MCF 10A (cell line): ENCODE data around the gene ELOB. TPM values are rescaled to one million over a fixed set of nuclear protein-coding genes. Genes with fewer than 3 reads are reported as not detected.

Experiments
- BruUV-seq: library from RNA; stranded (reverse); fragments of 400-500 nt; replicated peaks from 2 replicates; lab custom pipeline; 2021; lab: Mats Ljungman, UMichigan
- CTCF ChIA-PET: fragments of 300-600 bp; sonication (Branson Sonifier 250); formaldehyde crosslinking; extraction: SDS; loops from one replicate; lab custom pipeline; 2021; ENCODE audit warnings: antibody characterized with exemption, inconsistent platforms; lab: Yijun Ruan, JAX
- POLR2A ChIA-PET: fragments of 300-600, 350-650 bp; sonication (Branson Sonifier 250); formaldehyde crosslinking; extraction: SDS; loops from one replicate; lab custom pipeline; 2020; ENCODE audit warnings: antibody characterized with exemption, inconsistent platforms; lab: Yijun Ruan, JAX
- DNase-seq: peaks from one replicate; pipeline ENCODE4 v3.0.0-alpha.2; 2018; ENCODE audit not compliant: unreplicated experiment
- H3K27ac Mint-ChIP-seq: one replicate; pipeline ENCODE4 v1.8.0; 2022; ENCODE audit warnings: mild to moderate bottlenecking, low read depth, mixed read lengths; ENCODE audit not compliant: unreplicated experiment
- H3K27me3 Mint-ChIP-seq: one replicate; pipeline ENCODE4 v1.8.0; 2022; ENCODE audit warnings: mixed read lengths; ENCODE audit not compliant: insufficient read depth, unreplicated experiment
- H3K36me3 Mint-ChIP-seq: one replicate; pipeline ENCODE4 v1.8.0; 2022; ENCODE audit warnings: mild to moderate bottlenecking, moderate library complexity, mixed read lengths; ENCODE audit not compliant: insufficient read depth, unreplicated experiment
- H3K4me1 Mint-ChIP-seq: one replicate; pipeline ENCODE4 v1.8.0; 2022; ENCODE audit warnings: mixed read lengths; ENCODE audit not compliant: insufficient read depth, unreplicated experiment
- H3K4me3 Mint-ChIP-seq: one replicate; pipeline ENCODE4 v1.8.0; 2022; ENCODE audit warnings: mild to moderate bottlenecking, moderate library complexity, mixed read lengths; ENCODE audit not compliant: unreplicated experiment
- H3K9me3 Mint-ChIP-seq: one replicate; pipeline ENCODE4 v1.8.0; 2022; ENCODE audit warnings: mixed read lengths; ENCODE audit not compliant: unreplicated experiment
- intact Hi-C: fragments of 100-400 bp; cut with micrococcal nuclease; formaldehyde crosslinking; loops from 2 replicates; pipeline ENCODE4 v1.14.1; 2022
- total RNA-seq: library from RNA; stranded (reverse); gene quantifications from 2 replicates; pipeline ENCODE4 v1.2.3, GENCODE V29; 2022
- TF ChIP-seq, protein P1 (sequence below): fragments of 200-600 bp; IDR thresholded peaks from one replicate; pipeline ENCODE4 v1.8.0; 2022; ENCODE audit warnings: antibody characterized with exemption, mild to moderate bottlenecking; ENCODE audit not compliant: unreplicated experiment

Gene ELOB
- total RNA-seq, 1 experiment from 2014 or later = 438 TPM

- BruUV-seq = no TSS peak
- Mint-ChIP-seq H3K36me3 (peaks cover 5% of the 10 kb centered on the region), H3K4me1 (no peaks in the 10 kb centered on the region), H3K27me3 (peaks cover 31% of the 10 kb centered on the region), H3K4me3 (no peak overlapping the region), H3K9me3 (no peaks in the 10 kb centered on the region), H3K27ac (no peak overlapping the region)
- CTCF ChIA-PET = interaction anchor here (0.6 to 1.6 kb wide), 3 partner anchors 13 to 573 kb away, joined by 3 to 4 read pairs (median 3); no protein-coding TSS in a partner anchor
- DNase-seq = no peak
- POLR2A ChIA-PET = interaction anchor here (0.6 kb wide), 1 partner anchor 16 kb away, joined by 3 read pairs; no protein-coding TSS in a partner anchor
- intact Hi-C loops = no loop called here
- TF ChIP-seq, protein P1, sequence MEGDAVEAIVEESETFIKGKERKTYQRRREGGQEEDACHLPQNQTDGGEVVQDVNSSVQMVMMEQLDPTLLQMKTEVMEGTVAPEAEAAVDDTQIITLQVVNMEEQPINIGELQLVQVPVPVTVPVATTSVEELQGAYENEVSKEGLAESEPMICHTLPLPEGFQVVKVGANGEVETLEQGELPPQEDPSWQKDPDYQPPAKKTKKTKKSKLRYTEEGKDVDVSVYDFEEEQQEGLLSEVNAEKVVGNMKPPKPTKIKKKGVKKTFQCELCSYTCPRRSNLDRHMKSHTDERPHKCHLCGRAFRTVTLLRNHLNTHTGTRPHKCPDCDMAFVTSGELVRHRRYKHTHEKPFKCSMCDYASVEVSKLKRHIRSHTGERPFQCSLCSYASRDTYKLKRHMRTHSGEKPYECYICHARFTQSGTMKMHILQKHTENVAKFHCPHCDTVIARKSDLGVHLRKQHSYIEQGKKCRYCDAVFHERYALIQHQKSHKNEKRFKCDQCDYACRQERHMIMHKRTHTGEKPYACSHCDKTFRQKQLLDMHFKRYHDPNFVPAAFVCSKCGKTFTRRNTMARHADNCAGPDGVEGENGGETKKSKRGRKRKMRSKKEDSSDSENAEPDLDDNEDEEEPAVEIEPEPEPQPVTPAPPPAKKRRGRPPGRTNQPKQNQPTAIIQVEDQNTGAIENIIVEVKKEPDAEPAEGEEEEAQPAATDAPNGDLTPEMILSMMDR = no peak
Measured at GRCh38 chr16:2810651-2811050, 33.6 kb upstream of the ELOB start.

DNA sequence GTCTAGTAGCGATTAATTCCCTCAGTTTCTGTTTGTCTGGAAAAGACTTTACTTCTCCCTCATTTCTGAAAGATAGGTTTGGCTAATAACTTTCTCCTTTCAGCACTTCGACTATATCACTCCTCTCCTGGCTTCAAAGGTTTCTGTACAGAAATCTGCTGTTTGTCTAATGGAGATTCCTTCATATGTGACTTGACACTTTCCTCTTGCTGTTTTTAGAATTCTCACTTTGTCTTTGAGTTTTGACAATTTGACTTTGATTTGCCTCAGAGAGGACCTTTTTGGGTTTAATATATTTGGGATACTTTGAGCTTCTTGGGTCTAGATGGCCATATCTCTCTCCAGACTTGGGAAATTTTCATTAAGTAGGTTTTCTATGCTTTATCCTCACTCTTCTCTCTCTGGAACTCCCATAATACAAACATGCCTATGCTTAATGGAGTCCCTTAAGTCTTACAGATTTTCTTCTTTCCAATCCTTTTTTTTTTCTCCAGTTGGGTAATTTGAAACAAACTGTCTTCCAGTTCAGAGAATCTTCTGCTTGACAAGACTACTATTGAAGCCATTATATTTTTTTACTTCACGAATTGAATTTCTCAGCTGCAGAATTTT lies 32.2 kb upstream of the ELOB start:
- Mint-ChIP-seq H3K27me3 (peaks cover 41% of the 10 kb centered on the region), H3K27ac (no peak overlapping the region), H3K4me3 (no peak overlapping the region), H3K9me3 (no peaks in the 10 kb centered on the region), H3K4me1 (no peaks in the 10 kb centered on the region), H3K36me3 (no peaks in the 10 kb centered on the region)
- POLR2A ChIA-PET = no interaction called here
- TF ChIP-seq, protein P1 = no peak
- intact Hi-C loops = no loop called here
- no peak for DNase-seq
- CTCF ChIA-PET = no interaction called here
- no TSS peak for BruUV-seq

DNA sequence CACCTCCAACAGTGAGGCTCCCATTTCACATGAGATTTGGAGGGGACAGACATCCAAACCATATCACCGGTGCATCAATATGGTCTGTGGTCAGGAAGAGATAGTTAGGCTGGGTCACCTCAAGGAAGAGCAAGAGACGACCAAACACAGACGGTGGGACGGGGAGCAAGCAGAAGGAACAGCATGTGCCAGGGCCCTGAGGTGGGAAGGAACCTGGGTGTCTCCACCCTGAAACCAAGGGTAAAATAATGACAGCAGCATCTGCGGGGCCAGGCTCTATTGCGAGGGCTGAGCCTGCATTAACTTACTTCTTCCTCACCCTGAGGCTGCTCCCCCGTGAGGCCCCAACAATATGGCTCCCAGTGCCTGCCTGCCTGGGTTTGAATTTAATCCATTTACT lies 31.1 kb upstream of the ELOB start:
- TF ChIP-seq, protein P1 = no peak
- H3K27me3 Mint-ChIP-seq = peaks cover 41% of the 10 kb centered on the region
- POLR2A ChIA-PET = no interaction called here
- H3K9me3 Mint-ChIP-seq = peaks cover 8% of the 10 kb centered on the region
- intact Hi-C loops = no loop called here
- H3K36me3 Mint-ChIP-seq = peaks cover 3% of the 10 kb centered on the region
- no peak for DNase-seq
- no peak overlapping the region for H3K27ac Mint-ChIP-seq
- CTCF ChIA-PET = no interaction called here
- BruUV-seq = no TSS peak
- no peaks in the 10 kb centered on the region for H3K4me1 Mint-ChIP-seq
- H3K4me3 Mint-ChIP-seq = no peak overlapping the region

- POLR2A ChIA-PET = no interaction called here
- TF ChIP-seq, protein P1 = no peak
- Mint-ChIP-seq H3K27me3 (peaks cover 41% of the 10 kb centered on the region), H3K36me3 (peaks cover 6% of the 10 kb centered on the region), H3K27ac (no peak overlapping the region), H3K4me1 (no peaks in the 10 kb centered on the region), H3K9me3 (peaks cover 8% of the 10 kb centered on the region), H3K4me3 (no peak overlapping the region)
- CTCF ChIA-PET = no interaction called here
- no peak for DNase-seq
- intact Hi-C loops = no loop called here
- BruUV-seq = no TSS peak
Measured at GRCh38 chr16:2806286-2806685, 29.2 kb upstream of the ELOB start.
